ENCODE data around the gene FAM217B. TPM values are rescaled to one million over a fixed set of nuclear protein-coding genes. Genes with fewer than 3 reads are reported as not detected.

FAM217B gene
- total and polyA plus RNA-seq, 2 of the 8 experiments (the other 6 are each of a cell fraction or from before 2014, with no cell fraction given): 5.4 to 28.5 TPM

- TF ChIP-seq, protein P1, sequence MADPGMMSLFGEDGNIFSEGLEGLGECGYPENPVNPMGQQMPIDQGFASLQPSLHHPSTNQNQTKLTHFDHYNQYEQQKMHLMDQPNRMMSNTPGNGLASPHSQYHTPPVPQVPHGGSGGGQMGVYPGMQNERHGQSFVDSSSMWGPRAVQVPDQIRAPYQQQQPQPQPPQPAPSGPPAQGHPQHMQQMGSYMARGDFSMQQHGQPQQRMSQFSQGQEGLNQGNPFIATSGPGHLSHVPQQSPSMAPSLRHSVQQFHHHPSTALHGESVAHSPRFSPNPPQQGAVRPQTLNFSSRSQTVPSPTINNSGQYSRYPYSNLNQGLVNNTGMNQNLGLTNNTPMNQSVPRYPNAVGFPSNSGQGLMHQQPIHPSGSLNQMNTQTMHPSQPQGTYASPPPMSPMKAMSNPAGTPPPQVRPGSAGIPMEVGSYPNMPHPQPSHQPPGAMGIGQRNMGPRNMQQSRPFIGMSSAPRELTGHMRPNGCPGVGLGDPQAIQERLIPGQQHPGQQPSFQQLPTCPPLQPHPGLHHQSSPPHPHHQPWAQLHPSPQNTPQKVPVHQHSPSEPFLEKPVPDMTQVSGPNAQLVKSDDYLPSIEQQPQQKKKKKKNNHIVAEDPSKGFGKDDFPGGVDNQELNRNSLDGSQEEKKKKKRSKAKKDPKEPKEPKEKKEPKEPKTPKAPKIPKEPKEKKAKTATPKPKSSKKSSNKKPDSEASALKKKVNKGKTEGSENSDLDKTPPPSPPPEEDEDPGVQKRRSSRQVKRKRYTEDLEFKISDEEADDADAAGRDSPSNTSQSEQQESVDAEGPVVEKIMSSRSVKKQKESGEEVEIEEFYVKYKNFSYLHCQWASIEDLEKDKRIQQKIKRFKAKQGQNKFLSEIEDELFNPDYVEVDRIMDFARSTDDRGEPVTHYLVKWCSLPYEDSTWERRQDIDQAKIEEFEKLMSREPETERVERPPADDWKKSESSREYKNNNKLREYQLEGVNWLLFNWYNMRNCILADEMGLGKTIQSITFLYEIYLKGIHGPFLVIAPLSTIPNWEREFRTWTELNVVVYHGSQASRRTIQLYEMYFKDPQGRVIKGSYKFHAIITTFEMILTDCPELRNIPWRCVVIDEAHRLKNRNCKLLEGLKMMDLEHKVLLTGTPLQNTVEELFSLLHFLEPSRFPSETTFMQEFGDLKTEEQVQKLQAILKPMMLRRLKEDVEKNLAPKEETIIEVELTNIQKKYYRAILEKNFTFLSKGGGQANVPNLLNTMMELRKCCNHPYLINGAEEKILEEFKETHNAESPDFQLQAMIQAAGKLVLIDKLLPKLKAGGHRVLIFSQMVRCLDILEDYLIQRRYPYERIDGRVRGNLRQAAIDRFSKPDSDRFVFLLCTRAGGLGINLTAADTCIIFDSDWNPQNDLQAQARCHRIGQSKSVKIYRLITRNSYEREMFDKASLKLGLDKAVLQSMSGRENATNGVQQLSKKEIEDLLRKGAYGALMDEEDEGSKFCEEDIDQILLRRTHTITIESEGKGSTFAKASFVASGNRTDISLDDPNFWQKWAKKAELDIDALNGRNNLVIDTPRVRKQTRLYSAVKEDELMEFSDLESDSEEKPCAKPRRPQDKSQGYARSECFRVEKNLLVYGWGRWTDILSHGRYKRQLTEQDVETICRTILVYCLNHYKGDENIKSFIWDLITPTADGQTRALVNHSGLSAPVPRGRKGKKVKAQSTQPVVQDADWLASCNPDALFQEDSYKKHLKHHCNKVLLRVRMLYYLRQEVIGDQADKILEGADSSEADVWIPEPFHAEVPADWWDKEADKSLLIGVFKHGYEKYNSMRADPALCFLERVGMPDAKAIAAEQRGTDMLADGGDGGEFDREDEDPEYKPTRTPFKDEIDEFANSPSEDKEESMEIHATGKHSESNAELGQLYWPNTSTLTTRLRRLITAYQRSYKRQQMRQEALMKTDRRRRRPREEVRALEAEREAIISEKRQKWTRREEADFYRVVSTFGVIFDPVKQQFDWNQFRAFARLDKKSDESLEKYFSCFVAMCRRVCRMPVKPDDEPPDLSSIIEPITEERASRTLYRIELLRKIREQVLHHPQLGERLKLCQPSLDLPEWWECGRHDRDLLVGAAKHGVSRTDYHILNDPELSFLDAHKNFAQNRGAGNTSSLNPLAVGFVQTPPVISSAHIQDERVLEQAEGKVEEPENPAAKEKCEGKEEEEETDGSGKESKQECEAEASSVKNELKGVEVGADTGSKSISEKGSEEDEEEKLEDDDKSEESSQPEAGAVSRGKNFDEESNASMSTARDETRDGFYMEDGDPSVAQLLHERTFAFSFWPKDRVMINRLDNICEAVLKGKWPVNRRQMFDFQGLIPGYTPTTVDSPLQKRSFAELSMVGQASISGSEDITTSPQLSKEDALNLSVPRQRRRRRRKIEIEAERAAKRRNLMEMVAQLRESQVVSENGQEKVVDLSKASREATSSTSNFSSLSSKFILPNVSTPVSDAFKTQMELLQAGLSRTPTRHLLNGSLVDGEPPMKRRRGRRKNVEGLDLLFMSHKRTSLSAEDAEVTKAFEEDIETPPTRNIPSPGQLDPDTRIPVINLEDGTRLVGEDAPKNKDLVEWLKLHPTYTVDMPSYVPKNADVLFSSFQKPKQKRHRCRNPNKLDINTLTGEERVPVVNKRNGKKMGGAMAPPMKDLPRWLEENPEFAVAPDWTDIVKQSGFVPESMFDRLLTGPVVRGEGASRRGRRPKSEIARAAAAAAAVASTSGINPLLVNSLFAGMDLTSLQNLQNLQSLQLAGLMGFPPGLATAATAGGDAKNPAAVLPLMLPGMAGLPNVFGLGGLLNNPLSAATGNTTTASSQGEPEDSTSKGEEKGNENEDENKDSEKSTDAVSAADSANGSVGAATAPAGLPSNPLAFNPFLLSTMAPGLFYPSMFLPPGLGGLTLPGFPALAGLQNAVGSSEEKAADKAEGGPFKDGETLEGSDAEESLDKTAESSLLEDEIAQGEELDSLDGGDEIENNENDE (IDR thresholded peaks at IDR 0.05; ENCODE audit: insufficient replicate concordance, low read length): no peak
- TF ChIP-seq SIRT6 (IDR thresholded peaks at IDR 0.05; ENCODE audit: low read length) (no peak), SP2 (IDR thresholded peaks at IDR 0.05; ENCODE audit: low read length) (no peak), SAP30 (IDR thresholded peaks at IDR 0.05; ENCODE audit: insufficient read depth, insufficient replicate concordance, low read length) (no peak), CBX8 (IDR thresholded peaks at IDR 0.05; ENCODE audit: borderline replicate concordance, low read depth, low read length) (no peak), RAD21 (IDR thresholded peaks at IDR 0.05 in 1 of 2, conservative IDR thresholded peaks at IDR 0.05 in 1 of 2; ENCODE audit: low read depth in 2 of 2, low read length in 2 of 2) (no peak), SIN3A (conservative IDR thresholded peaks at IDR 0.05 in 1 of 2, IDR thresholded peaks at IDR 0.05 in 1 of 2; ENCODE audit: low read depth in 1 of 2, low read length in 2 of 2) (no peak), BCL11A (IDR thresholded peaks at IDR 0.05; ENCODE audit: low read depth in 2 of 2, low read length in 2 of 2) (no peak), JUN (IDR thresholded peaks at IDR 0.05; ENCODE audit: low read depth, low read length) (no peak)
- TF ChIP-seq, protein P2, sequence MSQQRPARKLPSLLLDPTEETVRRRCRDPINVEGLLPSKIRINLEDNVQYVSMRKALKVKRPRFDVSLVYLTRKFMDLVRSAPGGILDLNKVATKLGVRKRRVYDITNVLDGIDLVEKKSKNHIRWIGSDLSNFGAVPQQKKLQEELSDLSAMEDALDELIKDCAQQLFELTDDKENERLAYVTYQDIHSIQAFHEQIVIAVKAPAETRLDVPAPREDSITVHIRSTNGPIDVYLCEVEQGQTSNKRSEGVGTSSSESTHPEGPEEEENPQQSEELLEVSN (IDR thresholded peaks at IDR 0.05): no peak
These were observed 57.7 kb downstream of the FAM217B start (continued) for GRCh38 chr20:59997896-59998295.

Data from H1 (cell line).